ENCODE data around the gene RALBP1. TPM values are rescaled to one million over a fixed set of nuclear protein-coding genes. Genes with fewer than 3 reads are reported as not detected.

The RALBP1 gene
- total RNA-seq, 2 donors from 2014 or later: 58.2 to 64.8 TPM

DNA sequence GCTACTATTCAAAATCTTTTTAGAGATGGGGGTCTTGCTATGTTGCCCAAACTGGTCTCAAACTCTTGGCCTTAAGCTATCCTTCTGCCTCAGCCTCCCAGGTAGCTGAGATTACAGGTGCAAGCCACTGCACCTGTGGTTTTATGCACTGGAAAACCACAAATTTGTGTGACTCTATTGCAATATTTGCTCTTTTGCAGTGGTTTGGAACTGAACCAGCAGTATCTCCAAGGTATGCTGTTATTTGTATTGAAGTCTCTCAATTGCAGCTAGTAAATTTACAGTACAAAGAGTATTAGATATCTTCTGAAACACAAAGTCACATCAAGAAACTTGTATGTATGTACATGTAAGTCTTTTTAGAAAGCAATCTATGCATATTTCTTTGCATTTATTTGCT, 92.9 kb downstream of the RALBP1 start:
- DNase-seq (ENCODE audit: low spot score): no peak
- H3K27ac ChIP-seq: no peak overlapping the region
- TF ChIP-seq CTCF (IDR thresholded peaks at IDR 0.05): no peak
- no peak for TF ChIP-seq POLR2AphosphoS5 (IDR thresholded peaks at IDR 0.05)
- TF ChIP-seq POLR2A (IDR thresholded peaks at IDR 0.05): no peak
- intact Hi-C loops (cut with DNase I): no loop called here
- no peaks in the 10 kb centered on the region for H3K27me3 ChIP-seq (replicated peaks; ENCODE audit: insufficient read depth)
- no peaks in the 10 kb centered on the region for H3K36me3 ChIP-seq
- H3K4me1 ChIP-seq (replicated peaks): no peaks in the 10 kb centered on the region
- H3K4me3 ChIP-seq: no peak overlapping the region
- H3K9me3 ChIP-seq: no peaks in the 10 kb centered on the region

DNA sequence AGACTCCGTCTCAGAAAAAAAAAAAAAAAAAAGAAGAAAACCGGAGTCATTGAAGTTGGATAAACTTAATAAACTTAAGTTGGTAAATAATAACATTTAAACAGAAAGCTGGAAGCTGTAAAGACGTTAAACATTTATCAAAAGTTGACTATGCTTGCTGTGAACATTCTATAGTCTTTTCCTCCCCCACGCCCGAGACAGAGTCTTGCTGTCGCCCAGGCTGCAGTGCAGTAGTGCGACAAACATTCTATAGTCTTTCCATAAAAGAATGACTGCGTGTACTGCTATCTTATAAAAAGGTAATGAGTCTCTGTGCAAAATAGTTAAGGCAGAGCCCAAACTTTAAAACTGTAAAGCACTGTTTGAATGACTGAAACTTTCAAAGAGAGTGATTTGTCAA, 93.9 kb downstream of the RALBP1 start:
- Histone ChIP-seq H3K4me1 (replicated peaks) (no peaks in the 10 kb centered on the region), H3K36me3 (no peaks in the 10 kb centered on the region), H3K27me3 (replicated peaks; ENCODE audit: insufficient read depth) (no peaks in the 10 kb centered on the region), H3K4me3 (no peak overlapping the region), H3K27ac (no peak overlapping the region), H3K9me3 (no peaks in the 10 kb centered on the region)
- TF ChIP-seq CTCF (IDR thresholded peaks at IDR 0.05): no peak
- TF ChIP-seq POLR2A (IDR thresholded peaks at IDR 0.05): no peak
- no peak for TF ChIP-seq POLR2AphosphoS5 (IDR thresholded peaks at IDR 0.05)
- no peak for DNase-seq (ENCODE audit: low spot score)
- intact Hi-C loops (cut with DNase I): no loop called here
- WGBS: 69% methylated on average over 8 of the region's 8 CpGs

- Histone ChIP-seq H3K9me3 (no peaks in the 10 kb centered on the region), H3K36me3 (no peaks in the 10 kb centered on the region), H3K27ac (no peak overlapping the region), H3K4me3 (no peak overlapping the region), H3K4me1 (replicated peaks) (no peaks in the 10 kb centered on the region), H3K27me3 (replicated peaks; ENCODE audit: insufficient read depth) (no peaks in the 10 kb centered on the region)
- intact Hi-C loops (cut with DNase I): no loop called here
- 82% methylated on average over 3 of the region's 3 CpGs for WGBS
- TF ChIP-seq POLR2A (IDR thresholded peaks at IDR 0.05) (no peak), CTCF (IDR thresholded peaks at IDR 0.05) (no peak), POLR2AphosphoS5 (IDR thresholded peaks at IDR 0.05) (no peak)
- DNase-seq (ENCODE audit: low spot score): no peak
Observed at GRCh38 chr18:9570255-9570654, 94.9 kb downstream of the RALBP1 start.

- intact Hi-C loops (cut with DNase I): no loop called here
- Histone ChIP-seq H3K4me3 (no peak overlapping the region), H3K4me1 (replicated peaks) (no peaks in the 10 kb centered on the region), H3K9me3 (no peaks in the 10 kb centered on the region), H3K36me3 (no peaks in the 10 kb centered on the region), H3K27ac (no peak overlapping the region), H3K27me3 (replicated peaks; ENCODE audit: insufficient read depth) (no peaks in the 10 kb centered on the region)
- no peak for DNase-seq (ENCODE audit: low spot score)
- WGBS: 91% methylated on average over 3 of the region's 3 CpGs
- TF ChIP-seq POLR2AphosphoS5 (IDR thresholded peaks at IDR 0.05): no peak
- TF ChIP-seq CTCF (IDR thresholded peaks at IDR 0.05): no peak
- no peak for TF ChIP-seq POLR2A (IDR thresholded peaks at IDR 0.05)
Observed at GRCh38 chr18:9571546-9571945, 96.2 kb downstream of the RALBP1 start.

DNA sequence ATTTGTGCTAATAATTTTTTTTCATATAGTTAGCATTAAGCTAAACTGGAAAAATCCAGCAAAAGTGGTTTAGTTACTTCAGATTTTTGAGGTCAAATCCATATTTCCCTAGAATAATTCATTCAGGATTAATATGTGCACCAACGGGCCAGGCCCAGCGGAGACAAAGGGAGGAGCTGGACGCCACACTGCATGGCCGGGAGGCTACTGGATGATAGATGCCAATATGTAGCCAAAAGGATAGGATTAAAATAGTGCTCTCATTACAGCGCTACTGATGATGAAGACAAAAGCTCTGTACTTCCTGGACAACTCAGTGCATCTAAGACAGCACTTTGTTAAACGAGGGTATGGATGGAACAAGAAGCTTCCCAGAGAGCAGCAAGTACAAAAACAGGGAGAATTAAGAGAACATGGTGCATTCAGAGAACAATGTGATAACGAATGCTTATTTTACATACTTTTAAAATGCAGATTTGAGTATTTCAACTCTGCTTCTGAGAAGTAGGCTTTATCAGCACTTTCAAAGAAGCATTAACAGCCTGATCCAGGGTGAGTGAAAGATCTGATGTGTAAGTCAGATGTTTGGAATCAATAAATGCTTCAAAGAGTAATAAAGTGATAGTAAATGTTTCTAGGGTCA, 99.3 kb downstream of the RALBP1 start:
- Histone ChIP-seq H3K27me3 (replicated peaks; ENCODE audit: insufficient read depth) (no peaks in the 10 kb centered on the region), H3K4me3 (no peak overlapping the region), H3K27ac (no peak overlapping the region), H3K36me3 (no peaks in the 10 kb centered on the region), H3K4me1 (replicated peaks) (no peaks in the 10 kb centered on the region), H3K9me3 (no peaks in the 10 kb centered on the region)
- DNase-seq (ENCODE audit: low spot score): no peak
- TF ChIP-seq CTCF (IDR thresholded peaks at IDR 0.05): no peak
- TF ChIP-seq POLR2A (IDR thresholded peaks at IDR 0.05): no peak
- no peak for TF ChIP-seq POLR2AphosphoS5 (IDR thresholded peaks at IDR 0.05)
- intact Hi-C loops (cut with DNase I): no loop called here
- WGBS: 80% methylated on average over 7 of the region's 7 CpGs
